HL-60 (cell line): ENCODE data around the gene LCOR.

Experiments used
- DNase-seq, 2 experiments: peaks; one replicate each; pipeline ENCODE4 v3.0.0-alpha.2; 2010 to 2020; ENCODE audit warnings: low read depth in 1 of 2, low spot score in 1 of 2
- H3K27ac ChIP-seq: fragments of 250-450 bp; sonication (Bioruptor Pico); replicated peaks from 2 replicates; pipeline ENCODE4 v1.5.1; 2020; ENCODE audit warnings: mild to moderate bottlenecking, moderate library complexity
- H3K27me3 ChIP-seq: fragments of 250-450 bp; sonication (Bioruptor Pico); 2 replicates; pipeline ENCODE4 v1.5.1; 2021; ENCODE audit warnings: mild to moderate bottlenecking, moderate library complexity; ENCODE audit not compliant: insufficient read depth, poor library complexity, severe bottlenecking
- H3K4me3 ChIP-seq: replicated peaks from 2 replicates; pipeline ENCODE4 v1.5.1; 2011; ENCODE audit warnings: mild to moderate bottlenecking, control low read depth, low read length; ENCODE audit not compliant: insufficient read depth
- GABPA ChIP-seq: IDR thresholded peaks from 2 replicates; pipeline ENCODE4 v1.6.1; 2012; ENCODE audit warnings: low read depth
- POLR2AphosphoS5 ChIP-seq: IDR thresholded peaks from 2 replicates; pipeline ENCODE4 v1.6.1; 2012; ENCODE audit warnings: low read depth
- SPI1 ChIP-seq: IDR thresholded peaks from 2 replicates; pipeline ENCODE4 v1.6.1; 2012; ENCODE audit warnings: low read depth, mild to moderate bottlenecking, borderline replicate concordance
- TF ChIP-seq, protein P1 (sequence below): IDR thresholded peaks from 2 replicates; pipeline ENCODE4 v1.6.1; 2012; ENCODE audit warnings: low read depth; ENCODE audit not compliant: insufficient replicate concordance
- TF ChIP-seq, protein P2 (sequence below): IDR thresholded peaks from one replicate; pipeline ENCODE4 v1.5.1; 2011; ENCODE audit warnings: low read length, control low read depth, inconsistent platforms; ENCODE audit not compliant: insufficient read depth

The LCOR gene

DNA sequence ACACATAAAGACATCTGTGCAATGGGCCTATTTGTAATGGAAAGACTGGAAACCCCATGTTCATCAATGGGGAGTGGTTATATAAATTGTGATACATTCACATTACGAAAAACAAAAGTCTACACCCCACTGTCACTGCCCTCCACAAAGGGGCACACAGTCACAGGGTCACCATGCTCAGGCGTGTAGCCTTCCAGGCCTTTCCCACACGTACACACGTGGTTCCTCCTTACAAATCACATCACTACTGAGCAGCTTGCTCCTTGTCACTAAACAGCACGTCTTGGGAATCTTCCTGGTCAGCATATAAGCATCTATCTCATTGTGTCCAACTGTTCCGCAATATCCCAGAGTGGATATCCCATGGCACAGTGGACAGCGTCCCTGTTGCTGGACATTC is 190.5 kb downstream of the LCOR start:
- Histone ChIP-seq H3K27ac (no peak overlapping the region), H3K27me3 (peaks cover 2% of the 10 kb centered on the region), H3K4me3 (no peak overlapping the region)
- no peak for DNase-seq
- TF ChIP-seq GABPA = no peak
- no peak for TF ChIP-seq POLR2AphosphoS5
- TF ChIP-seq, protein P1, sequence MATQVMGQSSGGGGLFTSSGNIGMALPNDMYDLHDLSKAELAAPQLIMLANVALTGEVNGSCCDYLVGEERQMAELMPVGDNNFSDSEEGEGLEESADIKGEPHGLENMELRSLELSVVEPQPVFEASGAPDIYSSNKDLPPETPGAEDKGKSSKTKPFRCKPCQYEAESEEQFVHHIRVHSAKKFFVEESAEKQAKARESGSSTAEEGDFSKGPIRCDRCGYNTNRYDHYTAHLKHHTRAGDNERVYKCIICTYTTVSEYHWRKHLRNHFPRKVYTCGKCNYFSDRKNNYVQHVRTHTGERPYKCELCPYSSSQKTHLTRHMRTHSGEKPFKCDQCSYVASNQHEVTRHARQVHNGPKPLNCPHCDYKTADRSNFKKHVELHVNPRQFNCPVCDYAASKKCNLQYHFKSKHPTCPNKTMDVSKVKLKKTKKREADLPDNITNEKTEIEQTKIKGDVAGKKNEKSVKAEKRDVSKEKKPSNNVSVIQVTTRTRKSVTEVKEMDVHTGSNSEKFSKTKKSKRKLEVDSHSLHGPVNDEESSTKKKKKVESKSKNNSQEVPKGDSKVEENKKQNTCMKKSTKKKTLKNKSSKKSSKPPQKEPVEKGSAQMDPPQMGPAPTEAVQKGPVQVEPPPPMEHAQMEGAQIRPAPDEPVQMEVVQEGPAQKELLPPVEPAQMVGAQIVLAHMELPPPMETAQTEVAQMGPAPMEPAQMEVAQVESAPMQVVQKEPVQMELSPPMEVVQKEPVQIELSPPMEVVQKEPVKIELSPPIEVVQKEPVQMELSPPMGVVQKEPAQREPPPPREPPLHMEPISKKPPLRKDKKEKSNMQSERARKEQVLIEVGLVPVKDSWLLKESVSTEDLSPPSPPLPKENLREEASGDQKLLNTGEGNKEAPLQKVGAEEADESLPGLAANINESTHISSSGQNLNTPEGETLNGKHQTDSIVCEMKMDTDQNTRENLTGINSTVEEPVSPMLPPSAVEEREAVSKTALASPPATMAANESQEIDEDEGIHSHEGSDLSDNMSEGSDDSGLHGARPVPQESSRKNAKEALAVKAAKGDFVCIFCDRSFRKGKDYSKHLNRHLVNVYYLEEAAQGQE = no peak
- TF ChIP-seq, protein P2, sequence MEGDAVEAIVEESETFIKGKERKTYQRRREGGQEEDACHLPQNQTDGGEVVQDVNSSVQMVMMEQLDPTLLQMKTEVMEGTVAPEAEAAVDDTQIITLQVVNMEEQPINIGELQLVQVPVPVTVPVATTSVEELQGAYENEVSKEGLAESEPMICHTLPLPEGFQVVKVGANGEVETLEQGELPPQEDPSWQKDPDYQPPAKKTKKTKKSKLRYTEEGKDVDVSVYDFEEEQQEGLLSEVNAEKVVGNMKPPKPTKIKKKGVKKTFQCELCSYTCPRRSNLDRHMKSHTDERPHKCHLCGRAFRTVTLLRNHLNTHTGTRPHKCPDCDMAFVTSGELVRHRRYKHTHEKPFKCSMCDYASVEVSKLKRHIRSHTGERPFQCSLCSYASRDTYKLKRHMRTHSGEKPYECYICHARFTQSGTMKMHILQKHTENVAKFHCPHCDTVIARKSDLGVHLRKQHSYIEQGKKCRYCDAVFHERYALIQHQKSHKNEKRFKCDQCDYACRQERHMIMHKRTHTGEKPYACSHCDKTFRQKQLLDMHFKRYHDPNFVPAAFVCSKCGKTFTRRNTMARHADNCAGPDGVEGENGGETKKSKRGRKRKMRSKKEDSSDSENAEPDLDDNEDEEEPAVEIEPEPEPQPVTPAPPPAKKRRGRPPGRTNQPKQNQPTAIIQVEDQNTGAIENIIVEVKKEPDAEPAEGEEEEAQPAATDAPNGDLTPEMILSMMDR = no peak
- TF ChIP-seq SPI1 = no peak

DNA sequence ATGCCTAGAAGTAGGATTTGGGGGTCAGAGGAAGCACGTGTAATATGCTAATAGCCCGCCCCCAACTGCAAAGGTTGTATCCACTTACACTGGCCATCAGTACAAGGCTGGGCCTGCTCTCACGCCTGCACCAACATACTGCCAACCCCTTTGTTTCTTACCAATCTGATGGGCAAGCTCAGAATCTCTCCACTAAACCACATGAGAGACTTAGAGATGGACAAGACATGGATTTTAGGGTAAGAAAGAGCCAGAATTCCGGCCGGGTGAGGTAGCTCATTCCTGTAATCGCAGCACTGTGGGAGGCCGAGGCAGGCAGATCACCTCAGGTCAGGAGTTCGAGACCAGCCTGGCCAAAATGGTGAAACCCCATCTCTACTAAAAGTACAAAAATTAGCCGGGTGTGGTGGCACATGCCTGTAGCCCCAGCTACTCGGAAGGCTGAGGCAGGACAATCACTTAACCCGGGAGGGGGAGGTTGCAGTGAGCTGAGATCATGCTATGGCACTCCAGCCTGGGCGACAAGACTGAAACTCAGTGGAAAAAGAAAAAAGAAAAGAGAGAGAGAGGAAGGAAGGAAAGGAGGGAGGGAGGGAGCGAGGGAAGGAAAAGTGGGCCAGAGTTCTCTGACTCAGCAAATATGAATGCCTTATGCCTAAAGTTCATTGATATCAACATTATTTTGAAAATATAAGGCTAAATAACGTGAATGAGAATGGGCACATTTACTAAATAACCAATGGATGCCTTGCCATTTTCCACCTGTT is 191.5 kb downstream of the LCOR start:
- no peak overlapping the region for H3K4me3 ChIP-seq
- TF ChIP-seq, protein P2 = no peak
- TF ChIP-seq SPI1 (no peak), GABPA (no peak), POLR2AphosphoS5 (no peak)
- TF ChIP-seq, protein P1 = no peak
- no peak for DNase-seq
- H3K27ac ChIP-seq = no peak overlapping the region
- peaks cover 2% of the 10 kb centered on the region for H3K27me3 ChIP-seq

- no peak for DNase-seq
- no peak overlapping the region for H3K27ac ChIP-seq
- H3K4me3 ChIP-seq = no peak overlapping the region
- H3K27me3 ChIP-seq = peaks cover 2% of the 10 kb centered on the region
- TF ChIP-seq GABPA (no peak), SPI1 (no peak)
- TF ChIP-seq, protein P2 = no peak
- TF ChIP-seq, protein P1 = no peak
Measured at GRCh38 chr10:97024168-97025073, 192.3 kb downstream of the LCOR start.
